Loucy (cell line): ENCODE measurements around the gene TBC1D1.

Experiments
- H2AFZ ChIP-seq: fragments of 200-600 bp; sonication (generic); 2 replicates; pipeline ENCODE4 v1.6.0; 2016; ENCODE audit warnings: antibody characterized with exemption, mild to moderate bottlenecking, low read length, moderate library complexity
- H3F3A ChIP-seq: fragments of 200-600 bp; 2 replicates; pipeline ENCODE4 v1.6.0; 2016; ENCODE audit warnings: antibody characterized with exemption, low read depth, mild to moderate bottlenecking
- H3K27me3 ChIP-seq: fragments of 200-600 bp; sonication (generic); 2 replicates; pipeline ENCODE4 v1.6.1; 2014; ENCODE audit warnings: low read length, mild to moderate bottlenecking; ENCODE audit not compliant: insufficient read depth, poor library complexity, severe bottlenecking
- H3K36me3 ChIP-seq: fragments of 200-600 bp; sonication (generic); 2 replicates; pipeline ENCODE4 v1.6.1; 2016; ENCODE audit warnings: low read length; ENCODE audit not compliant: insufficient read depth
- H3K4me1 ChIP-seq: fragments of 200-600 bp; sonication (generic); 2 replicates; pipeline ENCODE4 v1.5.1; 2014; ENCODE audit warnings: low read length, mild to moderate bottlenecking; ENCODE audit not compliant: insufficient read depth, poor library complexity, severe bottlenecking
- H3K4me2 ChIP-seq: fragments of 200-600 bp; sonication (generic); 2 replicates; pipeline ENCODE4 v1.6.0; 2014; ENCODE audit warnings: antibody characterized with exemption, low read length, low read depth, mild to moderate bottlenecking; ENCODE audit not compliant: poor library complexity, severe bottlenecking
- H3K4me3 ChIP-seq: fragments of 200-600 bp; sonication (generic); 2 replicates; pipeline ENCODE4 v1.5.1; 2014; ENCODE audit warnings: low read length, mild to moderate bottlenecking, mixed read lengths; ENCODE audit not compliant: poor library complexity, severe bottlenecking
- H3K79me2 ChIP-seq: fragments of 200-600 bp; sonication (generic); 2 replicates; pipeline ENCODE4 v1.6.1; 2014; ENCODE audit warnings: low read length; ENCODE audit not compliant: insufficient read depth
- H3K9ac ChIP-seq: fragments of 200-600 bp; sonication (generic); 2 replicates; pipeline ENCODE4 v1.6.0; 2014; ENCODE audit warnings: mild to moderate bottlenecking, low read depth, low read length, moderate library complexity; ENCODE audit not compliant: poor library complexity, severe bottlenecking
- H3K9me2 ChIP-seq: fragments of 200-600 bp; sonication (generic); replicated peaks from 2 replicates; pipeline ENCODE4 v1.6.1; 2016; ENCODE audit warnings: low read depth, low read length, mixed read lengths
- H3K9me3 ChIP-seq: fragments of 200-600 bp; sonication (generic); 2 replicates; pipeline ENCODE4 v1.6.1; 2014; ENCODE audit warnings: mild to moderate bottlenecking, antibody characterized with exemption, low read length, low read depth; ENCODE audit not compliant: insufficient read depth
- H4K20me1 ChIP-seq: fragments of 200-600 bp; sonication (generic); 2 replicates; pipeline ENCODE4 v1.6.0; 2014; ENCODE audit warnings: antibody characterized with exemption, low read length, mild to moderate bottlenecking; ENCODE audit not compliant: insufficient read depth, poor library complexity, severe bottlenecking
- EZH2phosphoT487 ChIP-seq: fragments of 200-600 bp; IDR thresholded peaks from 2 replicates; pipeline ENCODE4 v1.6.1; 2018; ENCODE audit warnings: antibody characterized with exemption, mild to moderate bottlenecking, moderate library complexity, borderline replicate concordance
- TF ChIP-seq, protein P1 (sequence below): fragments of 200-600 bp; sonication (generic); conservative IDR thresholded peaks from 2 replicates; pipeline ENCODE4 v1.5.1; 2014; ENCODE audit warnings: mild to moderate bottlenecking, antibody characterized with exemption, low read length

Gene TBC1D1

DNA sequence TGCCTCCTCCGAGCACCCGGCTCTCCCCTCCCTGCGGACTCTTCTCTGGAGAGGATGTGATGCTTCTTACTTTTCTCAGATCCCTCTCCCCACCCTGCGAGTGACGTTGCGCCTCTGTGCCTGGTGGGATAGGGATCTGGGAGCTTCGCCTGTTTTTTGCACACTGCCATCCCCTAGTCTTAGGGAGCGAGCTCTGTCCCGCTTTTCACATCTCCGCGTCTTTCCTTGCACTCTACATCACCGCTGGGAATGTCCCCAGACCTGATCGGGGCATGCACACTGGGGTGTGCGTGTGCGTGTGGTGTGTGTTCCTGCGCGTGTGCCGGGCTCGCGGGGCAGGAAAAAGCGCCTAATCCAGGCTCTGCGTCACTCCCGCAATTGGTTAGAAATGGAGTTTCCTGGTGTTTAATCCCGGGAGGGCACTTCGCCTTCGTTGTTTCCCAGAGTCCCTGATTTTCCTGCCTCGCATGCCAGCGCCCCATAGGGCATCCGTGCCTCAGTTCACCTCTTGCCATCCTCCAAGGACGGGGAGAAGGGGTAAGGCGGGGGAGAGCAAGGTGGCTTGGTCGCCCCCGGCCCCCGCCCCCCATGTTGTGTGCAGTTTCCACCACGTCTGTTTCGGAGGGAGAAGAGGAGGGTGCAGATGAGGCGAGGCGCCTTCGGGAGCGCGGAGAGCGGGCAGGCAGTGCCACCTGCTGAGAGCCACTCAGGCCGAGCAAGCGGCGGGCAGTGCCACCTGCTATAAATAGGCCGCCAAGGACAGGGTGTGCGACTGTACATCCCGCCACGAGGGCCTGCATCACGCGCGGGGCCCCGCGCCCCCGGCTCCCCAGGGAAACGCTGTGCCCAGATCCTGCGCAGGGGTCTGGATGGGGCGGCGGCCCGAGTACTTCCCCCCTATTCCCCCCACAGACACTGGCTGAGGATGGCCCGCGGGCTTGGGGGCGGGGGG, 759 bp upstream of the TBC1D1 start:
- H3F3A ChIP-seq, result no peaks in the 10 kb centered on the region
- peaks cover 32% of the 10 kb centered on the region for H3K79me2 ChIP-seq
- H3K4me3 ChIP-seq, result peak overlapping the region; percentile 91
- peaks cover 22% of the 10 kb centered on the region for H3K4me1 ChIP-seq
- H2AFZ ChIP-seq, result peak overlapping the region; percentile 78
- peaks cover 3% of the 10 kb centered on the region for H4K20me1 ChIP-seq
- H3K9ac ChIP-seq, result peak overlapping the region; percentile 74
- H3K27me3 ChIP-seq, result no peaks in the 10 kb centered on the region
- no peaks in the 10 kb centered on the region for H3K9me3 ChIP-seq
- TF ChIP-seq, protein P1, sequence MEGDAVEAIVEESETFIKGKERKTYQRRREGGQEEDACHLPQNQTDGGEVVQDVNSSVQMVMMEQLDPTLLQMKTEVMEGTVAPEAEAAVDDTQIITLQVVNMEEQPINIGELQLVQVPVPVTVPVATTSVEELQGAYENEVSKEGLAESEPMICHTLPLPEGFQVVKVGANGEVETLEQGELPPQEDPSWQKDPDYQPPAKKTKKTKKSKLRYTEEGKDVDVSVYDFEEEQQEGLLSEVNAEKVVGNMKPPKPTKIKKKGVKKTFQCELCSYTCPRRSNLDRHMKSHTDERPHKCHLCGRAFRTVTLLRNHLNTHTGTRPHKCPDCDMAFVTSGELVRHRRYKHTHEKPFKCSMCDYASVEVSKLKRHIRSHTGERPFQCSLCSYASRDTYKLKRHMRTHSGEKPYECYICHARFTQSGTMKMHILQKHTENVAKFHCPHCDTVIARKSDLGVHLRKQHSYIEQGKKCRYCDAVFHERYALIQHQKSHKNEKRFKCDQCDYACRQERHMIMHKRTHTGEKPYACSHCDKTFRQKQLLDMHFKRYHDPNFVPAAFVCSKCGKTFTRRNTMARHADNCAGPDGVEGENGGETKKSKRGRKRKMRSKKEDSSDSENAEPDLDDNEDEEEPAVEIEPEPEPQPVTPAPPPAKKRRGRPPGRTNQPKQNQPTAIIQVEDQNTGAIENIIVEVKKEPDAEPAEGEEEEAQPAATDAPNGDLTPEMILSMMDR, result no peak
- no peak for TF ChIP-seq EZH2phosphoT487
- peak overlapping the region; percentile 90 for H3K4me2 ChIP-seq
- H3K9me2 ChIP-seq, result no peaks in the 10 kb centered on the region
- H3K36me3 ChIP-seq, result no peaks in the 10 kb centered on the region

DNA sequence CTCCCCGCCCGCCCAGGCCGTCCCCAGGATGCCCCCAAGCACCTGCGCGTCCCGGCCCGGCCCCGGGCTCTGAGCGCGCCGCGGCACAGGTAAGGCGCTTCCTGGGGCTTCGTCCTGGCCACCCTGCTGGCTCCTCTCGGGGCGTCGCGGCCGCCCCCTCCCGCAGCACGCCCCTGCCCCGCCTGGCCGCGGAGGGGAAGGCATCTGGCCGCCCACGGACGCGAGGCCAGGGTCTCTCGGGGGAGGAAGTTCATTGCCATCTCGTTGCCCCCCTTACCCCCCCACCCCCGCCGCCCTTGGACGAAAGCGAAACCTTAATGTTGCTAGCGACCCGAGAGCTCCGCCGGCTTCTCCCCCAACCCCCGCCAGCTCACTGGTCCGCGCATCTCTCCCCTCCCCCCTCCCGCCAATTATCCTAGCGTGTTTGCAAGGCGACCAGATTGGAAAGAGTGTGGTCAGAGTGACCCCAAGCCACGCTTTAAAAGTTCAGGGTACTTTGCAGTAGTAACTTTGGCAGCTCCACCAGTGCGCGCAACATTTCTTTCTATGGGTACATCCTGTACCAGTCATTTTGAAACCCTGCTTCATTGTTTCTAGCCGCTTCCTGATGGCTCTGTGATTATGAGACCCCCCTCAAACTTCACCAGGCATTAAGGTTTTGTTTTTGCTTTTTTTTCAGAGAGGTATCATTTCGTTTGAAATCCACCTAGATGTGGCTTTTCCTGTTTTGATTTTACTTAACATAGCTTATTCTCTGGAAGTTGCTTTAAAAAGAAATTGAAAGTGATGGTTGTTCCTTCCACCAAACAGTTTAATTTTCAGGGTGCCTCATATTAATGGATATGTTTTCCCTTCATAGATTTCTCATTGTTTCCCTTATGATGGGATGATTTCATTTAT, 626 bp downstream of the TBC1D1 start:
- Histone ChIP-seq H4K20me1 (peaks cover 4% of the 10 kb centered on the region), H3K4me1 (peaks cover 24% of the 10 kb centered on the region), H3K9me2 (no peaks in the 10 kb centered on the region), H3K36me3 (no peaks in the 10 kb centered on the region), H3F3A (no peaks in the 10 kb centered on the region), H3K27me3 (no peaks in the 10 kb centered on the region), H3K9me3 (no peaks in the 10 kb centered on the region), H2AFZ (peak overlapping the region; percentile 78), H3K4me2 (peak overlapping the region; percentile 90), H3K9ac (peak overlapping the region; percentile 74), H3K4me3 (peak overlapping the region; percentile 91), H3K79me2 (peaks cover 44% of the 10 kb centered on the region)
- TF ChIP-seq EZH2phosphoT487, result no peak
- TF ChIP-seq, protein P1, result no peak

DNA sequence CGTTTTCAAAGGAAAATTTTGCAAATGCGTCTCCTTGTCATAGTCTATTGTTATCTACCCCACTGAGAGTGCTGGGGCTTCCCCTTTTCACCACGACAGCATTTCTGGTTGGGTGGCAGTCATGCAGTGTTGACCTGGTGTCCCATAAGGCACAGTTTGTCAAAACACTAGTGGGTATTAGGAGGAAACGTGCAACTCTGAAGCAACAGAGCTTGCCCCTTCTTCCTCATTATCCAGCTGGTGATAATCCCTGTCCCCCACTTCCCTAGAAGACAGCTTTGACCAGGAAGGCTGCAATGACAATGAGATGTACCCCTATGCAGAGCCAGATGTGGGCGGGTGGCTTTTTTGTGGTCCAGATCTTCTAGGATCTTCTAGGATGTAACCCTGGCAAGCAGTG, 1.8 kb downstream of the TBC1D1 start:
- peaks cover 12% of the 10 kb centered on the region for H4K20me1 ChIP-seq
- peak overlapping the region; percentile 74 for H3K9ac ChIP-seq
- peaks cover 33% of the 10 kb centered on the region for H3K4me1 ChIP-seq
- TF ChIP-seq, protein P1, result no peak
- no peak for TF ChIP-seq EZH2phosphoT487
- no peaks in the 10 kb centered on the region for H3K27me3 ChIP-seq
- no peaks in the 10 kb centered on the region for H3K9me2 ChIP-seq
- peak overlapping the region; percentile 90 for H3K4me2 ChIP-seq
- H3K79me2 ChIP-seq, result peaks cover 52% of the 10 kb centered on the region
- H3K36me3 ChIP-seq, result no peaks in the 10 kb centered on the region
- no peaks in the 10 kb centered on the region for H3K9me3 ChIP-seq
- peak overlapping the region; percentile 91 for H3K4me3 ChIP-seq
- no peak overlapping the region for H2AFZ ChIP-seq
- H3F3A ChIP-seq, result no peaks in the 10 kb centered on the region
